Measurements from ENCODE around the gene BRIX1. TPM values are rescaled to one million over a fixed set of nuclear protein-coding genes. Genes with fewer than 3 reads are reported as not detected.
A peak's percentile ranks its signal among the peaks of the same experiment; 100 is the strongest.

Gene BRIX1
- total and polyA plus RNA-seq, 2 of the 13 experiments (the other 11 are each of a cell fraction or from before 2014, with no cell fraction given), result 23.6 to 78.4 TPM

- TF ChIP-seq CBX5 (CRISPR knock-in tag; IDR thresholded peaks at IDR 0.05; ENCODE audit: borderline replicate concordance) (no peak), HNRNPH1 (optimal IDR thresholded peaks at IDR 0.05; ENCODE audit: low read depth, low read length) (no peak), HNRNPK (IDR thresholded peaks at IDR 0.05; ENCODE audit: low read depth, low read length, poor library complexity, severe bottlenecking) (no peak), CERS6 (CRISPR knock-in tag; IDR thresholded peaks at IDR 0.05) (no peak), ZNF841 (CRISPR knock-in tag; IDR thresholded peaks at IDR 0.05; ENCODE audit: borderline replicate concordance) (no peak), SIX4 (CRISPR knock-in tag; IDR thresholded peaks at IDR 0.05) (no peak), POLR2AphosphoS2 (IDR thresholded peaks at IDR 0.05; ENCODE audit: low read depth, low read length) (no peak), ZNF33A (CRISPR knock-in tag; IDR thresholded peaks at IDR 0.05; ENCODE audit: borderline replicate concordance) (no peak), ZFP82 (CRISPR knock-in tag; IDR thresholded peaks at IDR 0.05; ENCODE audit: borderline replicate concordance) (no peak), ZMYM4 (CRISPR knock-in tag; IDR thresholded peaks at IDR 0.05) (peak; percentile 70), MBD4 (IDR thresholded peaks at IDR 0.05; ENCODE audit: borderline replicate concordance, low read length) (no peak), FOXK2 (IDR thresholded peaks at IDR 0.05) (no peak), HNF4A (CRISPR knock-in tag; IDR thresholded peaks at IDR 0.05) (peak; percentile 88), SKI (IDR thresholded peaks at IDR 0.05; ENCODE audit: partially characterized antibody) (no peak), ADNP (CRISPR knock-in tag; IDR thresholded peaks at IDR 0.05) (no peak), HNRNPLL (IDR thresholded peaks at IDR 0.05; ENCODE audit: low read depth, low read length, poor library complexity, severe bottlenecking) (no peak), CEBPG (CRISPR knock-in tag; IDR thresholded peaks at IDR 0.05) (peak; percentile 22; the same call in 1 of the 2 replicates), NR2C2 (CRISPR knock-in tag; IDR thresholded peaks at IDR 0.05; ENCODE audit: borderline replicate concordance) (no peak), ATF5 (CRISPR knock-in tag; IDR thresholded peaks at IDR 0.05; ENCODE audit: low read depth) (no peak), HOXD1 (CRISPR knock-in tag; IDR thresholded peaks at IDR 0.05) (no peak), PHF5A (CRISPR knock-in tag; IDR thresholded peaks at IDR 0.05; ENCODE audit: low read depth, unreplicated experiment) (no peak), TOPORS (CRISPR knock-in tag; IDR thresholded peaks at IDR 0.05) (no peak), GFI1 (CRISPR knock-in tag; IDR thresholded peaks at IDR 0.05; ENCODE audit: borderline replicate concordance) (no peak), NCOA5 (CRISPR knock-in tag; IDR thresholded peaks at IDR 0.05) (no peak), TBX2 (CRISPR knock-in tag; IDR thresholded peaks at IDR 0.05; ENCODE audit: borderline replicate concordance) (peak; percentile 46; the same call in 1 of the 2 replicates), HDAC2 (CRISPR knock-in tag; IDR thresholded peaks at IDR 0.05) (peak; percentile 83)
- TF ChIP-seq, protein P1, sequence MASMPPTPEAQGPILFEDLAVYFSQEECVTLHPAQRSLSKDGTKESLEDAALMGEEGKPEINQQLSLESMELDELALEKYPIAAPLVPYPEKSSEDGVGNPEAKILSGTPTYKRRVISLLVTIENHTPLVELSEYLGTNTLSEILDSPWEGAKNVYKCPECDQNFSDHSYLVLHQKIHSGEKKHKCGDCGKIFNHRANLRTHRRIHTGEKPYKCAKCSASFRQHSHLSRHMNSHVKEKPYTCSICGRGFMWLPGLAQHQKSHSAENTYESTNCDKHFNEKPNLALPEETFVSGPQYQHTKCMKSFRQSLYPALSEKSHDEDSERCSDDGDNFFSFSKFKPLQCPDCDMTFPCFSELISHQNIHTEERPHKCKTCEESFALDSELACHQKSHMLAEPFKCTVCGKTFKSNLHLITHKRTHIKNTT (CRISPR knock-in tag; IDR thresholded peaks at IDR 0.05), result no peak
- TF ChIP-seq, protein P2, sequence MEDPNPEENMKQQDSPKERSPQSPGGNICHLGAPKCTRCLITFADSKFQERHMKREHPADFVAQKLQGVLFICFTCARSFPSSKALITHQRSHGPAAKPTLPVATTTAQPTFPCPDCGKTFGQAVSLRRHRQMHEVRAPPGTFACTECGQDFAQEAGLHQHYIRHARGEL (CRISPR knock-in tag; IDR thresholded peaks at IDR 0.05), result no peak
These were observed 26.1 kb upstream of the BRIX1 start (continued) for GRCh38 chr5:34889394-34889793.

Measured in HepG2 (cell line).